H1 (cell line): ENCODE results near the gene LMX1A. TPM values are rescaled to one million over a fixed set of nuclear protein-coding genes. Genes with fewer than 3 reads are reported as not detected.

Experiments used
- CTCF ChIA-PET: fragments of 300-600 bp; sonication (Branson Sonifier 250); formaldehyde crosslinking; loops from one replicate; lab custom pipeline; 2021; ENCODE audit not compliant: partially characterized antibody; lab: Charles Lee
- POLR2A ChIA-PET: fragments of 300-600 bp; sonication (Branson Sonifier 250); formaldehyde crosslinking; loops from one replicate; lab custom pipeline; 2021; ENCODE audit warnings: inconsistent platforms; ENCODE audit not compliant: partially characterized antibody; lab: Charles Lee
- DNase-seq, 2 experiments: peaks; one replicate each; pipeline versions ENCODE4 v3.0.0 to v3.0.0-alpha.2; 2010 to 2022; ENCODE audit warnings: low spot score in 2 of 2, low read depth in 1 of 2, mixed read lengths in 1 of 2
- FAIRE-seq: peaks from 2 replicates; lab custom pipeline; 2011; peaks lifted over from hg19 to GRCh38; lab: Jason Lieb, UNC
- H2AFZ ChIP-seq: 2 replicates; pipeline ENCODE4 v1.8.1; 2012; ENCODE audit warnings: low read length, inconsistent platforms
- H2AK5ac ChIP-seq: 2 replicates; pipeline ENCODE4 v1.6.1; 2013; ENCODE audit warnings: low read depth, low read length
- H2BK120ac ChIP-seq: replicated peaks from 2 replicates; pipeline ENCODE3; 2013; ENCODE audit warnings: low read depth, low read length, inconsistent platforms
- H2BK12ac ChIP-seq: 2 replicates; pipeline ENCODE4 v1.6.1; 2013; ENCODE audit warnings: low read depth, low read length
- H2BK15ac ChIP-seq: 2 replicates; pipeline ENCODE4 v1.6.1; 2013; ENCODE audit warnings: low read length
- H2BK20ac ChIP-seq: 2 replicates; pipeline ENCODE4 v1.6.1; 2013; ENCODE audit warnings: low read length
- H2BK5ac ChIP-seq: 2 replicates; pipeline ENCODE4 v1.6.1; 2013; ENCODE audit warnings: low read depth, low read length
- H3K14ac ChIP-seq: 2 replicates; pipeline ENCODE4 v1.6.1; 2013; ENCODE audit warnings: inconsistent platforms; ENCODE audit not compliant: insufficient read length
- H3K18ac ChIP-seq: 2 replicates; pipeline ENCODE4 v1.6.1; 2013; ENCODE audit warnings: low read length; ENCODE audit errors: extremely low read depth
- H3K23ac ChIP-seq: 2 replicates; pipeline ENCODE4 v1.6.1; 2013; ENCODE audit warnings: inconsistent platforms; ENCODE audit not compliant: insufficient read length
- H3K23me2 ChIP-seq: 2 replicates; pipeline ENCODE4 v1.6.1; 2013; ENCODE audit warnings: low read depth, low read length
- H3K27ac ChIP-seq: 2 replicates; pipeline ENCODE4 v1.6.1; 2011; ENCODE audit warnings: low read depth, low read length, inconsistent platforms
- H3K27me3 ChIP-seq, 4 experiments: replicated peaks in 1 of 4; 1 replicate in 1 of 4; 2 replicates in 3 of 4; pipeline versions ENCODE4 v1.6.1 to v1.8.1; 2011 to 2013; ENCODE audit warnings: low read length in 3 of 4, mild to moderate bottlenecking in 3 of 4, inconsistent platforms in 2 of 4, mixed read lengths in 2 of 4, moderate library complexity in 1 of 4; ENCODE audit not compliant: control insufficient read depth in 3 of 4, insufficient read depth in 3 of 4; ENCODE audit errors: extremely low read depth in 1 of 4
- H3K36me3 ChIP-seq, 4 experiments: 2 replicates each; pipeline versions ENCODE4 v1.6.1 to v1.8.1; 2011 to 2013; ENCODE audit warnings: mild to moderate bottlenecking in 4 of 4, low read length in 3 of 4, moderate library complexity in 2 of 4, control low read depth in 1 of 4, inconsistent platforms in 1 of 4; ENCODE audit not compliant: insufficient read depth in 4 of 4, control insufficient read depth in 2 of 4
- H3K4ac ChIP-seq: replicated peaks from 2 replicates; pipeline ENCODE3; 2013; ENCODE audit warnings: low read length, low read depth, mixed read lengths, inconsistent platforms; ENCODE audit not compliant: insufficient read length
- H3K4me1 ChIP-seq, 4 experiments: replicated peaks in 1 of 4; 1 replicate in 1 of 4; 2 replicates in 3 of 4; pipeline versions ENCODE4 v1.6.1 to v1.8.1; 2011 to 2013; ENCODE audit warnings: low read length in 3 of 4, inconsistent platforms in 2 of 4, mixed read lengths in 1 of 4; ENCODE audit not compliant: insufficient read depth in 4 of 4, control insufficient read depth in 3 of 4
- H3K4me2 ChIP-seq, 2 experiments: 2 replicates each; pipeline versions ENCODE4 v1.6.1 to v1.8.1; 2011 to 2013; ENCODE audit warnings: low read depth in 2 of 2, low read length in 2 of 2, control low read depth in 1 of 2, inconsistent platforms in 1 of 2, mild to moderate bottlenecking in 1 of 2; ENCODE audit not compliant: insufficient read depth in 1 of 2
- H3K4me3 ChIP-seq, 4 experiments: fragments of 200-600, 300-600 bp in 1 of 4; sonication (generic), shearing (Covaris generic), sonication (Bioruptor Twin) in 1 of 4; 2 replicates each; pipeline versions ENCODE4 v1.5.1 to v1.8.1; 2011 to 2016; ENCODE audit warnings: low read length in 4 of 4, low read depth in 3 of 4, control low read depth in 2 of 4, inconsistent platforms in 2 of 4, mild to moderate bottlenecking in 2 of 4, mixed read lengths in 1 of 4, moderate library complexity in 1 of 4; ENCODE audit not compliant: insufficient read depth in 2 of 4; ENCODE audit errors: extremely low read depth in 1 of 4
- H3K56ac ChIP-seq: replicated peaks from 2 replicates; pipeline ENCODE3; 2013; ENCODE audit warnings: low read depth, mild to moderate bottlenecking, mixed read lengths, low read length, inconsistent platforms; ENCODE audit not compliant: insufficient read length
- H3K79me1 ChIP-seq: 2 replicates; pipeline ENCODE4 v1.6.1; 2013; ENCODE audit warnings: low read depth, low read length, control low read depth
- H3K79me2 ChIP-seq, 2 experiments: 2 replicates each; pipeline versions ENCODE4 v1.6.1 to v1.8.1; 2012 to 2013; ENCODE audit warnings: low read length in 2 of 2, mild to moderate bottlenecking in 2 of 2, inconsistent platforms in 1 of 2; ENCODE audit not compliant: insufficient read depth in 2 of 2, control insufficient read depth in 1 of 2
- H3K9ac ChIP-seq, 4 experiments: replicated peaks in 1 of 4; 1 replicate in 1 of 4; 2 replicates in 3 of 4; pipeline versions ENCODE4 v1.6.1 to v1.8.1; 2011 to 2013; ENCODE audit warnings: low read depth in 3 of 4, low read length in 3 of 4, control low read depth in 2 of 4, mild to moderate bottlenecking in 2 of 4, moderate library complexity in 2 of 4, inconsistent platforms in 1 of 4; ENCODE audit errors: extremely low read depth in 1 of 4
- H3K9me3 ChIP-seq, 2 experiments: 2 replicates each; pipeline versions ENCODE4 v1.6.1 to v1.8.1; 2012 to 2013; ENCODE audit warnings: mild to moderate bottlenecking in 2 of 2, moderate library complexity in 2 of 2, control low read depth in 1 of 2, inconsistent platforms in 1 of 2, low read depth in 1 of 2, low read length in 1 of 2, mixed read lengths in 1 of 2; ENCODE audit not compliant: insufficient read depth in 2 of 2
- H4K20me1 ChIP-seq, 2 experiments: replicated peaks in 1 of 2; 2 replicates each; pipeline versions ENCODE3 to v1.8.1; 2011 to 2013; ENCODE audit warnings: inconsistent platforms in 2 of 2, low read length in 2 of 2, mild to moderate bottlenecking in 1 of 2; ENCODE audit not compliant: insufficient read depth in 2 of 2, control insufficient read depth in 1 of 2
- H4K5ac ChIP-seq: 2 replicates; pipeline ENCODE4 v1.6.1; 2013; ENCODE audit warnings: low read length, low read depth, mixed read lengths, inconsistent platforms; ENCODE audit not compliant: insufficient read length
- H4K8ac ChIP-seq: 2 replicates; pipeline ENCODE4 v1.8.0; 2013; ENCODE audit warnings: mild to moderate bottlenecking, moderate library complexity, low read length, inconsistent platforms; ENCODE audit not compliant: insufficient read depth; ENCODE audit errors: extremely low read depth
- H4K91ac ChIP-seq: replicated peaks from 2 replicates; pipeline ENCODE3; 2013; ENCODE audit warnings: low read length, mixed read lengths, inconsistent platforms; ENCODE audit not compliant: insufficient read length
- CREB1 ChIP-seq: IDR thresholded peaks from 2 replicates; pipeline ENCODE4 v1.6.1; 2012; ENCODE audit warnings: inconsistent platforms
- FOSL1 ChIP-seq: IDR thresholded peaks from 2 replicates; pipeline ENCODE4 v1.6.1; 2011; ENCODE audit warnings: mild to moderate bottlenecking, low read depth, low read length, moderate library complexity; ENCODE audit not compliant: insufficient read depth
- GABPA ChIP-seq: IDR thresholded peaks from 2 replicates; pipeline ENCODE4 v1.6.1; 2011; ENCODE audit warnings: mild to moderate bottlenecking, low read length, moderate library complexity, borderline replicate concordance; ENCODE audit not compliant: insufficient read depth
- HDAC2 ChIP-seq, 2 experiments: fragments of 300-600 bp in 1 of 2; sonication (generic) in 1 of 2; IDR thresholded peaks; 2 replicates each; pipeline ENCODE4 v1.6.1; 2011 to 2012; ENCODE audit warnings: low read depth in 2 of 2, low read length in 2 of 2, mild to moderate bottlenecking in 2 of 2, moderate library complexity in 2 of 2, borderline replicate concordance in 1 of 2, inconsistent platforms in 1 of 2
- JUND ChIP-seq: IDR thresholded peaks from 2 replicates; pipeline ENCODE4 v1.6.1; 2011; ENCODE audit warnings: mild to moderate bottlenecking, improper control_type of control experiment, low read length
- NRF1 ChIP-seq: IDR thresholded peaks from 2 replicates; pipeline ENCODE4 v1.6.1; 2011; ENCODE audit warnings: mild to moderate bottlenecking, low read depth, low read length, improper control_type of control experiment
- RNF2 ChIP-seq: fragments of 200-900, 300-1000 bp; sonication (generic); IDR thresholded peaks from 2 replicates; pipeline ENCODE4 v1.7.1; 2016; ENCODE audit warnings: borderline replicate concordance, low read depth, mild to moderate bottlenecking, antibody characterized with exemption, low read length; ENCODE audit not compliant: poor library complexity, severe bottlenecking; ENCODE audit errors: missing control alignments
- SIRT6 ChIP-seq: IDR thresholded peaks from one replicate; pipeline ENCODE4 v1.7.1; 2012; ENCODE audit warnings: low read length, inconsistent platforms
- SP2 ChIP-seq: IDR thresholded peaks from 2 replicates; pipeline ENCODE4 v1.6.1; 2012; ENCODE audit warnings: mild to moderate bottlenecking, low read length, inconsistent platforms
- SRF ChIP-seq: IDR thresholded peaks from 2 replicates; pipeline ENCODE4 v1.6.1; 2011; ENCODE audit warnings: mild to moderate bottlenecking, low read depth, low read length, moderate library complexity
- TAF7 ChIP-seq: optimal IDR thresholded peaks from 2 replicates; pipeline ENCODE3; 2011; ENCODE audit warnings: low read depth, mild to moderate bottlenecking, inconsistent platforms, low read length, moderate library complexity, borderline replicate concordance
- ZNF274 ChIP-seq: IDR thresholded peaks from 2 replicates; pipeline ENCODE4 v1.7.0; 2012; ENCODE audit warnings: low read length, borderline replicate concordance; ENCODE audit errors: extremely low read depth
- WGBS, 2 experiments: shearing (Covaris generic) in 1 of 2; methylation state at CpG; one replicate each; pipeline versions ENCODE4 v1.1.6 to v1.1.7; 2013 to 2015; ENCODE audit warnings: low lambda C conversion rate in 2 of 2, mixed read lengths in 2 of 2, inconsistent platforms in 1 of 2, low coverage in 1 of 2, missing lambda C conversion rate in 1 of 2; ENCODE audit not compliant: insufficient replicate concordance in 2 of 2, insufficient coverage in 1 of 2, insufficient read length in 1 of 2; ENCODE audit errors: extremely low coverage in 1 of 2, missing lambda C conversion rate in 1 of 2; 5-methylcytosine and 5-hydroxymethylcytosine counted together
- polyA plus RNA-seq, 7 experiments: library from polyadenylated mRNA; depleted of rRNA in 3 of 7; stranded (reverse) in 5 of 7; unstranded in 2 of 7; fragments of >200 nt in 5 of 7; fragments of 200-250 nt in 2 of 7; gene quantifications; 1 replicate in 5 of 7; 2 replicates in 1 of 7; 4 replicates in 1 of 7; pipeline versions ENCODE4 v1.2.1 to v1.2.3, GENCODE V29; 2011 to 2013; ENCODE audit warnings: missing spikeins in 2 of 7, mixed read lengths in 2 of 7
- total RNA-seq: library from RNA; stranded (reverse); fragmentation: NEBNext Ultra II Directional; extraction: Animal tissue kit (Norgen Biotek cat#: 25700); gene quantifications from 2 replicates; pipeline ENCODE4 v1.2.1, GENCODE V29; 2021
- TF ChIP-seq, protein P1 (sequence below): IDR thresholded peaks from 2 replicates; pipeline ENCODE4 v1.6.1; 2011; ENCODE audit warnings: low read length, improper control_type of control experiment

The LMX1A gene
- total and polyA plus RNA-seq, 2 of the 8 experiments (the other 6 are each of a cell fraction or from before 2014, with no cell fraction given), result not detected

- WGBS, 2 experiments, result 62% methylated on average over 2 of the region's 2 CpGs; no CpG with 5 or more reads in 1 of the 2 experiments
- POLR2A ChIA-PET, result no interaction called here
- H3K14ac ChIP-seq, result no peak overlapping the region
- no peak overlapping the region for H2BK20ac ChIP-seq
- H3K79me2 ChIP-seq, result no peaks in the 10 kb centered on the region
- no peak overlapping the region for H3K56ac ChIP-seq
- H2AFZ ChIP-seq, result no peak overlapping the region
- H4K5ac ChIP-seq, result no peak overlapping the region
- H3K4me2 ChIP-seq, result no peak overlapping the region
- no peak overlapping the region for H3K27ac ChIP-seq
- H4K8ac ChIP-seq, result no peak overlapping the region
- no peak overlapping the region for H3K18ac ChIP-seq
- no peak overlapping the region for H2BK15ac ChIP-seq
- no peak overlapping the region for H4K91ac ChIP-seq
- H2BK120ac ChIP-seq, result no peak overlapping the region
- CTCF ChIA-PET, result interaction anchor here (1.4 to 2.1 kb wide), 2 partner anchors 18 to 128 kb away, joined by 7 to 10 read pairs; no protein-coding TSS in a partner anchor
- no peaks in the 10 kb centered on the region for H3K9me3 ChIP-seq
- H3K27me3 ChIP-seq, result peaks cover 9 to 31% (median 25%) of the 10 kb centered on the region in 4 experiments
- peaks cover 8% of the 10 kb centered on the region; the same call in 1 of the 2 replicates for H3K23me2 ChIP-seq
- no peak overlapping the region for H3K23ac ChIP-seq
- no peaks in the 10 kb centered on the region for H4K20me1 ChIP-seq
- H2BK12ac ChIP-seq, result no peak overlapping the region
- no peak overlapping the region for H3K4ac ChIP-seq
- no peaks in the 10 kb centered on the region for H3K79me1 ChIP-seq
- H3K4me3 ChIP-seq, result no peak overlapping the region
- H3K9ac ChIP-seq, result no peak overlapping the region
- no peak overlapping the region for H2BK5ac ChIP-seq
- H2AK5ac ChIP-seq, result no peak overlapping the region
- peaks cover 0 to 6% (median 3%) of the 10 kb centered on the region in 4 experiments; a peak in 6 of 7 replicates for H3K4me1 ChIP-seq
- no peaks in the 10 kb centered on the region for H3K36me3 ChIP-seq
- FAIRE-seq (no peak), DNase-seq (no peak)
- TF ChIP-seq ZNF274 (no peak), HDAC2 (IDR thresholded peaks at IDR 0.05; ENCODE audit: borderline replicate concordance in 1 of 2, low read depth in 2 of 2, low read length in 2 of 2) (no peak), GABPA (no peak), CREB1 (no peak), SRF (no peak), RNF2 (no peak), SIRT6 (no peak), TAF7 (no peak), NRF1 (no peak), FOSL1 (no peak), JUND (no peak), SP2 (no peak)
- TF ChIP-seq, protein P1, sequence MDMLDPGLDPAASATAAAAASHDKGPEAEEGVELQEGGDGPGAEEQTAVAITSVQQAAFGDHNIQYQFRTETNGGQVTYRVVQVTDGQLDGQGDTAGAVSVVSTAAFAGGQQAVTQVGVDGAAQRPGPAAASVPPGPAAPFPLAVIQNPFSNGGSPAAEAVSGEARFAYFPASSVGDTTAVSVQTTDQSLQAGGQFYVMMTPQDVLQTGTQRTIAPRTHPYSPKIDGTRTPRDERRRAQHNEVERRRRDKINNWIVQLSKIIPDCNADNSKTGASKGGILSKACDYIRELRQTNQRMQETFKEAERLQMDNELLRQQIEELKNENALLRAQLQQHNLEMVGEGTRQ, result no peak
These were observed 116.6 kb downstream of the LMX1A start for GRCh38 chr1:165239873-165240272.
